RWPE2 (cell line): ENCODE data around the gene CLASP1.

ENCODE experiments used
- ATAC-seq: fragments of 200-7000 bp; cut with Tn5 transposase; 3 replicates; pipeline ENCODE4 v1.9.1; 2021; ENCODE audit warnings: low read depth
- DNase-seq: peaks from one replicate; pipeline ENCODE4 v3.0.0-alpha.2; 2020; ENCODE audit warnings: low spot score
- H3K27ac ChIP-seq: fragments of 450-650 bp; 2 replicates; pipeline ENCODE4 v1.5.1; 2017; ENCODE audit warnings: mild to moderate bottlenecking; ENCODE audit not compliant: poor library complexity, severe bottlenecking
- H3K27me3 ChIP-seq: fragments of 250-450 bp; sonication (Bioruptor Pico); 2 replicates; pipeline ENCODE4 v1.5.1; 2021; ENCODE audit warnings: mild to moderate bottlenecking, moderate library complexity; ENCODE audit not compliant: insufficient read depth, poor library complexity, severe bottlenecking
- H3K36me3 ChIP-seq: fragments of 250-450 bp; sonication (Bioruptor Pico); 2 replicates; pipeline ENCODE4 v1.5.1; 2020; ENCODE audit warnings: low read depth, mild to moderate bottlenecking, moderate library complexity
- H3K4me1 ChIP-seq: fragments of 250-450 bp; sonication (Bioruptor Pico); 2 replicates; pipeline ENCODE4 v1.5.1; 2021; ENCODE audit warnings: mild to moderate bottlenecking, moderate library complexity; ENCODE audit not compliant: insufficient read depth, poor library complexity, severe bottlenecking
- H3K4me3 ChIP-seq: fragments of 250-450 bp; sonication (Bioruptor Pico); 2 replicates; pipeline ENCODE4 v1.5.1; 2021; ENCODE audit warnings: mild to moderate bottlenecking, moderate library complexity; ENCODE audit not compliant: severe bottlenecking
- H3K9me3 ChIP-seq: fragments of 250-450 bp; sonication (Bioruptor Pico); 2 replicates; pipeline ENCODE4 v1.5.1; 2021; ENCODE audit warnings: mild to moderate bottlenecking, moderate library complexity; ENCODE audit not compliant: severe bottlenecking
- TF ChIP-seq, protein P1 (sequence below): fragments of 450-650 bp; IDR thresholded peaks from one replicate; pipeline ENCODE4 v1.5.1; 2017; ENCODE audit warnings: mild to moderate bottlenecking, moderate library complexity; ENCODE audit not compliant: poor library complexity, severe bottlenecking

The CLASP1 gene

DNA sequence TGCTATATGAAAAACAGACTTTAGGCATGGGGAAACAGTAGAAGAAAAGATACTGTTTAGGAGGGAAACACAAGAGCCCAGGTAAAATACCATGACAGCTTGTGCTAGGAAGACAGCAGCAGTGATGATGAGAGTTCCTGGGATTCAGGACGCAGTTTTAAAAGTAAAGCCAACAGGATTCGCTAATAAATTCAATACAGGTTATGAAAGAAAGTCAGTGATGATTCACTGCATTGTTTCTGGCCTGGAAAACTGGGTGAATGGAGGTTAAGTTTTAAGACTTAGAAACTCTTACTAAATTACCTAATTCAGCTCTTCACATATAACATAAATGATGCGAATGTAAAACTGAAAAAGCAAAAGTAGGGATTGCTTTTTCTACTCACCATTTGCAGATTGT lies 146.5 kb downstream of the CLASP1 start:
- peaks cover 82% of the 10 kb centered on the region for H3K4me1 ChIP-seq
- peak overlapping the region; percentile 100 for H3K27ac ChIP-seq
- ATAC-seq: peak; percentile 5; the same call in 1 of the 3 replicates
- H3K27me3 ChIP-seq: no peaks in the 10 kb centered on the region
- no peaks in the 10 kb centered on the region for H3K9me3 ChIP-seq
- DNase-seq: no peak
- peaks cover 44% of the 10 kb centered on the region for H3K36me3 ChIP-seq
- H3K4me3 ChIP-seq: no peak overlapping the region
- TF ChIP-seq, protein P1, sequence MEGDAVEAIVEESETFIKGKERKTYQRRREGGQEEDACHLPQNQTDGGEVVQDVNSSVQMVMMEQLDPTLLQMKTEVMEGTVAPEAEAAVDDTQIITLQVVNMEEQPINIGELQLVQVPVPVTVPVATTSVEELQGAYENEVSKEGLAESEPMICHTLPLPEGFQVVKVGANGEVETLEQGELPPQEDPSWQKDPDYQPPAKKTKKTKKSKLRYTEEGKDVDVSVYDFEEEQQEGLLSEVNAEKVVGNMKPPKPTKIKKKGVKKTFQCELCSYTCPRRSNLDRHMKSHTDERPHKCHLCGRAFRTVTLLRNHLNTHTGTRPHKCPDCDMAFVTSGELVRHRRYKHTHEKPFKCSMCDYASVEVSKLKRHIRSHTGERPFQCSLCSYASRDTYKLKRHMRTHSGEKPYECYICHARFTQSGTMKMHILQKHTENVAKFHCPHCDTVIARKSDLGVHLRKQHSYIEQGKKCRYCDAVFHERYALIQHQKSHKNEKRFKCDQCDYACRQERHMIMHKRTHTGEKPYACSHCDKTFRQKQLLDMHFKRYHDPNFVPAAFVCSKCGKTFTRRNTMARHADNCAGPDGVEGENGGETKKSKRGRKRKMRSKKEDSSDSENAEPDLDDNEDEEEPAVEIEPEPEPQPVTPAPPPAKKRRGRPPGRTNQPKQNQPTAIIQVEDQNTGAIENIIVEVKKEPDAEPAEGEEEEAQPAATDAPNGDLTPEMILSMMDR: no peak

DNA sequence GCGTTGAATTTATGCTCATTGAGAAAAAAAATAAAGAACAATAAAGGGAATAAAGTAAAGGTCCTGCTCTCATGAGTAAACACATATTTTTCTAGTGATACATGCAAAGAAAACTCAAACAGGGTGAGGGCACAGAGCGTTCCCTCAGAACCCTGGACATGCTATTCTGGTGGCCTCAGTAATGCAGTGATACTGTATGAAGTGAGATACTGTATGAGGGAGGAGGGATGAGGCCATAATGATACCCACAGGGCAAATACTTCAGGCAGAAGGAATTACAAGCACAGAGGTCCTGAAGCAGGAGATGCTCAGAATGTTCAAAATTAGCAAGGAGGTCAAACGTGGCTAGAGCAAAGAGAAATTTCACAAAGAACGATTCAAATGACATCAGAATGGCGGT lies 147.0 kb downstream of the CLASP1 start:
- no peaks in the 10 kb centered on the region for H3K9me3 ChIP-seq
- ATAC-seq (peak; percentile 64), DNase-seq (no peak)
- peaks cover 45% of the 10 kb centered on the region for H3K36me3 ChIP-seq
- peaks cover 77% of the 10 kb centered on the region for H3K4me1 ChIP-seq
- no peak overlapping the region for H3K4me3 ChIP-seq
- TF ChIP-seq, protein P1: no peak
- peak overlapping the region; percentile 100 for H3K27ac ChIP-seq
- no peaks in the 10 kb centered on the region for H3K27me3 ChIP-seq

DNA sequence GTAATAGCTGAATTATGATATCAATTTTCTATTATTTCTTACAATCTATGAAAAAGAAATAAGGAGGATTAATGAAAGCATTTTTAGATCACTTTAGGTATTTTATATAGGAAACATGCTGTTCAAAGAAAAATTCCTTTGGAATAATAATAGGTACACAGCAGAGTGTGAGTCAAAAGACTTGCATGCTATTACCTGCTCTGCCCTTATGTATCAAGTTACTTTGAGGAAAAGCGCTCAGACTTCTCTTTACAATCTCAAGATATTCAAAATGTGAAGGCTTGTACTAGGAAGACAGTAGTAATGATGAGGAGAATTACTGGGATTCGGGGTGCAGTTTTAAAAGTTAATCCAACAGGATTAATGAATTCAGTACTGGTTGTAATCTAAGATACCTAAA lies 147.7 kb downstream of the CLASP1 start:
- Histone ChIP-seq H3K27ac (peak overlapping the region; percentile 100), H3K27me3 (no peaks in the 10 kb centered on the region), H3K4me3 (no peak overlapping the region), H3K4me1 (peaks cover 70% of the 10 kb centered on the region), H3K36me3 (peaks cover 46% of the 10 kb centered on the region), H3K9me3 (no peaks in the 10 kb centered on the region)
- TF ChIP-seq, protein P1: no peak
- DNase-seq (no peak), ATAC-seq (peak; percentile 64)

DNA sequence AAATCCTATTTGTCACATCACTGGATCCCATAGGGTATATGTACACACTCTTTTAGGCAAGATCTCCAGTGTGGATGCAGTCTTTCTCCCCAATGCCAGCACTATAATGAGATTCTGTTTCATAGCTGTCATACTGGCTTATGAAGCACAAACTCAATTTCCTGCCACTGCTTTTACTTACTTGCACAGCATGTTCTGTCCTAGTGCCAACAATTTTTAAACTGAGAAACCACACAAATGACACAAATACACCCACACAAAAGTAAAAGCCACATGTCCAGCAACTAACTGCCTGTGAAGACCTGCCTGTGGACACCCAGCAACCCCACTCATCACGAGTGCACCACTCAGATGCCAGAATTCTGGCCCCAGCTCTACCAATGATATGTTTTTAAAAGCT lies 148.2 kb downstream of the CLASP1 start:
- Histone ChIP-seq H3K27me3 (no peaks in the 10 kb centered on the region), H3K36me3 (peaks cover 47% of the 10 kb centered on the region), H3K4me3 (no peak overlapping the region), H3K9me3 (no peaks in the 10 kb centered on the region), H3K27ac (peak overlapping the region; percentile 100), H3K4me1 (peaks cover 66% of the 10 kb centered on the region)
- no peak for DNase-seq
- 0 out of 3 replicates have a peak, but pooled peaks have one; percentile 10 for ATAC-seq
- TF ChIP-seq, protein P1: no peak

DNA sequence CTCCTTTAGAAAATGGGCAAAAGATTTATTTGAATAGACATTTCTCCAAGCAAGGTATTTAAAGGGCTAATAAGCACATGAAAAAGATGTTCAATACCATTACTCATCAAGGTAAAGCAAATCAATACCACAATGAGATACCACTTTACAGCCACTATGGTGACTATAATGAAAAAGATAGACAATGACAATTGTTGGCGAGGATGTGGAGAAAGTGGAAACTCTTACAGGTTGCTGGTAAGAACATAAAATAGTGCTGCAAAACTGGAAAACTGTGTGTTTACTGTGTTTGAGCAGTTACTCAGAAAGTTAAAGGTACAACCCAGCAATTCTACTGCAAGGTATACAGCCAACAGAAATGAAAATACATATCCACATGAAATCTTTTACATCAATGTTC lies 150.5 kb downstream of the CLASP1 start:
- Histone ChIP-seq H3K27ac (peak overlapping the region; percentile 100), H3K4me1 (peaks cover 51% of the 10 kb centered on the region), H3K36me3 (peaks cover 57% of the 10 kb centered on the region), H3K9me3 (no peaks in the 10 kb centered on the region), H3K27me3 (no peaks in the 10 kb centered on the region), H3K4me3 (no peak overlapping the region)
- no peak for DNase-seq
- TF ChIP-seq, protein P1: no peak
- ATAC-seq: no peak
